ENCODE results near the gene MARCHF2. TPM values are rescaled to one million over a fixed set of nuclear protein-coding genes. Genes with fewer than 3 reads are reported as not detected.
"Not testable (repeated sequence)": the region's sequence is repeated elsewhere in the genome, so short reads cannot be mapped to it uniquely, and the experiment has no call there.

MARCHF2 gene
- total RNA-seq, 1 donor from 2014 or later = 21.3 TPM

DNA sequence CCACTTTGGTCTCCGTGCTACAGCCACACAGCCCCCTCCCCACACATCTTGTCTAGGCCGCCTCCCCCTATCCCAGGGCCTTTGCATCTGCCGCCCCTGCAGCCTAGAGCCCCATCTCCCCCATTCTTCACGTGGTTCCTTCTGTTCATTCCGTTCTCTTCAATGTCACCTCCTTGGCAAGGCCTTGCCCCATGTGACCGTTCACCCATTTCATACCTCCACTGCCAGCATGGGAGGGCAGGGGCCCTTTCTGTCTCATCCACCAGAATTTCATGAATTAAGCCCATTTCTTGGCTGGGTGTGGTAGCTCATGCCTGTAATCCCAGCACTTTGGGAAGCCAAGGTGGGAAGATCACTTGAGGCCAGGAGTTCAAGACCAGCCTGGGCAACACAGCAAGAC is 15.9 kb downstream of the MARCHF2 start:
- no peak for TF ChIP-seq CTCF (IDR thresholded peaks at IDR 0.05; ENCODE audit: unreplicated experiment)
- H3K27me3 Mint-ChIP-seq = no peaks in the 10 kb centered on the region
- no peaks in the 10 kb centered on the region for H3K9me3 Mint-ChIP-seq (ENCODE audit: low read depth)
- peaks cover 5% of the 10 kb centered on the region for H3K36me3 Mint-ChIP-seq (ENCODE audit: insufficient read depth)
- H3K27ac Mint-ChIP-seq = no peak overlapping the region
- H3K4me1 Mint-ChIP-seq (ENCODE audit: low read depth) = peaks cover 1% of the 10 kb centered on the region
- no peak for DNase-seq (ENCODE audit: low spot score, unreplicated experiment)
- no peak overlapping the region for H3K4me3 Mint-ChIP-seq (ENCODE audit: low read depth)

GRCh38 chr19:8429826-8430225 is 16.7 kb downstream of the MARCHF2 start:
- Mint-ChIP-seq H3K4me1 (ENCODE audit: low read depth) (no peaks in the 10 kb centered on the region), H3K27me3 (no peaks in the 10 kb centered on the region), H3K27ac (no peak overlapping the region), H3K9me3 (ENCODE audit: low read depth) (no peaks in the 10 kb centered on the region), H3K36me3 (ENCODE audit: insufficient read depth) (peaks cover 5% of the 10 kb centered on the region), H3K4me3 (ENCODE audit: low read depth) (no peak overlapping the region)
- TF ChIP-seq CTCF (IDR thresholded peaks at IDR 0.05; ENCODE audit: unreplicated experiment) = no peak
- DNase-seq (ENCODE audit: low spot score, unreplicated experiment) = no peak

GRCh38 chr19:8430650-8431049 is 17.5 kb downstream of the MARCHF2 start:
- H3K27ac Mint-ChIP-seq = no peak overlapping the region

GRCh38 chr19:8438236-8438635 is 25.1 kb downstream of the MARCHF2 start:
- DNase-seq (ENCODE audit: low spot score, unreplicated experiment) = no peak
- H3K27ac Mint-ChIP-seq = no peak overlapping the region
- TF ChIP-seq CTCF (IDR thresholded peaks at IDR 0.05; ENCODE audit: unreplicated experiment) = no peak
- no peaks in the 10 kb centered on the region for H3K9me3 Mint-ChIP-seq (ENCODE audit: low read depth)
- H3K27me3 Mint-ChIP-seq = no peaks in the 10 kb centered on the region
- H3K4me1 Mint-ChIP-seq (ENCODE audit: low read depth) = peaks cover 1% of the 10 kb centered on the region
- peaks cover 1% of the 10 kb centered on the region for H3K36me3 Mint-ChIP-seq (ENCODE audit: insufficient read depth)
- no peak overlapping the region for H3K4me3 Mint-ChIP-seq (ENCODE audit: low read depth)

More at GRCh38 chr19:8430650-8431049, 17.5 kb downstream of the MARCHF2 start:
- Mint-ChIP-seq H3K4me3 (ENCODE audit: low read depth) (no peak overlapping the region), H3K9me3 (ENCODE audit: low read depth) (no peaks in the 10 kb centered on the region), H3K36me3 (ENCODE audit: insufficient read depth) (peaks cover 6% of the 10 kb centered on the region), H3K4me1 (ENCODE audit: low read depth) (peaks cover 1% of the 10 kb centered on the region), H3K27me3 (no peaks in the 10 kb centered on the region)
- no peak for TF ChIP-seq CTCF (IDR thresholded peaks at IDR 0.05; ENCODE audit: unreplicated experiment)
- no peak for DNase-seq (ENCODE audit: low spot score, unreplicated experiment)

DNA sequence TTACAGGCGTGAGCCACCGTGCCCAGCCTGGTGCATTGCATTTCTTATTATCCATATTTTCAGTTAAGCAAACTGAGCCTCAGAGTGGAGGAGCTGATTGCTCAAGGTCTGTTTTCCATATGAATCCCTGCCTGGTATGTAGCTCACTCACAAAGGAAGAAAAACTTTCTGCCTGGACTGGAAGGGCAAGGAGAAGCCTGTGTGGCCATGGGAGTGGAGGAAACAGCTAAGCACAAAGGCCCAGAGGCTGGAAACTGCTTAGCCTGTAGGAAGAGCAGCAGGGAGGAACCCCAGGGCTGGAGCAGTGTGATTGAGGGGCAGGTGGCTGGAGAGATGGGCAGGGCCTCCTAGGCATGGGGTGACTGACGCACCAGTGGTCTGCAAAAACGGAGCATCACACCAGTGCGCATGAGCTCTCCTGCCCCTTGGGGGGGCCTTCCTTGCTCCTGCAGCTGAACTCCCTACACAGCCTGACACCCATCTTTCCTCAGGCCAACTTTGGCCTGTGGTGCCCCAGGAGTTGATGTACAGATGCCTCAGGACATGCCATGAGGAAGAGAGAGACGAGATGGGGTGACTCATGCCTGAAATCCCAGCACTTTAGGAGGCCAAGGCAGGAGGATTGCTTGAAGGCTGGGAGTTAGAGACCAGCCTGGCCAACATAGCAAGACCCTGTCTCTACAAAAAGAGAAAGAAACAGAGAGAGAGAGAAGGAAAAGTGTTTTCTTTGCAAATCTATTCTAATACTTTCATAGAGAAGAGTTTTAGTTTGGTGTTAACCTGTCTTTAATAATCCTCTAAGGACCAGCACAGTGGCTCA is 28.8 kb downstream of the MARCHF2 start:
- Mint-ChIP-seq H3K27ac (no peak overlapping the region), H3K9me3 (ENCODE audit: low read depth) (no peaks in the 10 kb centered on the region)

GRCh38 chr19:8444140-8444676 is 31.1 kb downstream of the MARCHF2 start:
- peaks cover 37% of the 10 kb centered on the region for H3K4me1 Mint-ChIP-seq (ENCODE audit: low read depth)
- H3K9me3 Mint-ChIP-seq (ENCODE audit: low read depth); H3K27me3 Mint-ChIP-seq; DNase-seq (ENCODE audit: low spot score, unreplicated experiment): not testable (repeated sequence)
- H3K27ac Mint-ChIP-seq = peak overlapping the region; percentile 99
- peak overlapping the region; percentile 95 for H3K4me3 Mint-ChIP-seq (ENCODE audit: low read depth)
- peaks cover 13% of the 10 kb centered on the region for H3K36me3 Mint-ChIP-seq (ENCODE audit: insufficient read depth)

More for the DNA sequence above, 28.8 kb downstream of the MARCHF2 start:
- TF ChIP-seq CTCF (IDR thresholded peaks at IDR 0.05; ENCODE audit: unreplicated experiment) = no peak
- H3K4me3 Mint-ChIP-seq (ENCODE audit: low read depth) = no peak overlapping the region
- DNase-seq (ENCODE audit: low spot score, unreplicated experiment) = no peak
- H3K36me3 Mint-ChIP-seq (ENCODE audit: insufficient read depth) = peaks cover 3% of the 10 kb centered on the region
- peaks cover 20% of the 10 kb centered on the region for H3K4me1 Mint-ChIP-seq (ENCODE audit: low read depth)
- no peaks in the 10 kb centered on the region for H3K27me3 Mint-ChIP-seq

Measured in progenitor cell of endocrine pancreas (in vitro differentiated cells).